ENCODE data around the gene PCYT2.

PCYT2 gene

DNA sequence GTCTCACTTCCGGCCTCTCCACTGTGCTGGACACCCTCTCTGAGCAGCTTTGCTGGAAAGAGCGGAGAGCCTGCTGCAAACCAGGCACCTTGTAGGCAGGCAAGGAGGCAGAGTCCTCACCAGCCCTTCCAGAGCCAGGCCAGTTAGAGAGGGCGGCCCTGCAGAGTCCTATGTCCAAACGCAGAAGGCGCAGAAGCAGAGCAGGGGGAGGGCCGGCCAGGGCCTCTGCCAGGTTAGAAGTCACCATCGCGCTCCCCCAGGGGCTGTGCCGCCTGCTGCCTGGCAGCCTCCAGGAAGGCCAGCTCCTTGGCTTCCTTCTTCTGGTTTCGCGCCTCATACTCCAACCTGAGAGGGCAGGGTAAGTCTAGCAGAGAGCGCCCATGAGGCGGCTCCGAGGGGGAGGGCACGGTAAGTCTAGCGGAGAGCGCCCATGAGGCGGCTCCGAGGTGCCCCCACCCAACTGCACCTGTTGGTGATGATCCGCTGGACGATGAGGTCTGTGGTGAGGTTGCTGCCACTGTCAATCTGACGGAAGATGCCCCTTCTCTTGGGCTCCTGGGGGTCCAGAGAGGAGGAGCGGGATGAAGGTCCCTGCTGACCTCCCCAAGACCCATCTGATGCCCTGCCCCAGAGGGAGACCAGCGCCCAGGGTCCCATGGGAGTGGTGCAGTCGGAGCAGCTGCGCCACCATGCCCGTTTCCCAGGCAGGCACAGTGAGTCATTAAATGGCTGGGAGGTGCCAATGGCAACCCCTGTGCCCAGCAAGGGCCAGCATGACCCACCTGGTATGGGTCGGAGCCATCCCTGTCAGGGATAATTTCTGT, 6.4 kb downstream of the PCYT2 start:
- TF ChIP-seq NFIC (IDR thresholded peaks at IDR 0.05) (no peak), TEAD4 (IDR thresholded peaks at IDR 0.05) (no peak), FOXM1 (IDR thresholded peaks at IDR 0.05; ENCODE audit: borderline replicate concordance, low read depth) (no peak), RAD21 (IDR thresholded peaks at IDR 0.05; ENCODE audit: low read depth) (no peak), ZBTB7A (IDR thresholded peaks at IDR 0.05; ENCODE audit: low read depth) (no peak), EGR1 (IDR thresholded peaks at IDR 0.05) (no peak), TAF1 (IDR thresholded peaks at IDR 0.05; ENCODE audit: low read depth) (no peak), TCF12 (IDR thresholded peaks at IDR 0.05; ENCODE audit: low read depth) (no peak), YY1 (IDR thresholded peaks at IDR 0.05; ENCODE audit: low read depth) (no peak), CREB1 (IDR thresholded peaks at IDR 0.05; ENCODE audit: low read depth) (no peak)
- TF ChIP-seq, protein P1, sequence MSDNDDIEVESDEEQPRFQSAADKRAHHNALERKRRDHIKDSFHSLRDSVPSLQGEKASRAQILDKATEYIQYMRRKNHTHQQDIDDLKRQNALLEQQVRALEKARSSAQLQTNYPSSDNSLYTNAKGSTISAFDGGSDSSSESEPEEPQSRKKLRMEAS (IDR thresholded peaks at IDR 0.05): no peak
- TF ChIP-seq, protein P2, sequence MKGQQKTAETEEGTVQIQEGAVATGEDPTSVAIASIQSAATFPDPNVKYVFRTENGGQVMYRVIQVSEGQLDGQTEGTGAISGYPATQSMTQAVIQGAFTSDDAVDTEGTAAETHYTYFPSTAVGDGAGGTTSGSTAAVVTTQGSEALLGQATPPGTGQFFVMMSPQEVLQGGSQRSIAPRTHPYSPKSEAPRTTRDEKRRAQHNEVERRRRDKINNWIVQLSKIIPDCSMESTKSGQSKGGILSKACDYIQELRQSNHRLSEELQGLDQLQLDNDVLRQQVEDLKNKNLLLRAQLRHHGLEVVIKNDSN (IDR thresholded peaks at IDR 0.05): no peak

DNA sequence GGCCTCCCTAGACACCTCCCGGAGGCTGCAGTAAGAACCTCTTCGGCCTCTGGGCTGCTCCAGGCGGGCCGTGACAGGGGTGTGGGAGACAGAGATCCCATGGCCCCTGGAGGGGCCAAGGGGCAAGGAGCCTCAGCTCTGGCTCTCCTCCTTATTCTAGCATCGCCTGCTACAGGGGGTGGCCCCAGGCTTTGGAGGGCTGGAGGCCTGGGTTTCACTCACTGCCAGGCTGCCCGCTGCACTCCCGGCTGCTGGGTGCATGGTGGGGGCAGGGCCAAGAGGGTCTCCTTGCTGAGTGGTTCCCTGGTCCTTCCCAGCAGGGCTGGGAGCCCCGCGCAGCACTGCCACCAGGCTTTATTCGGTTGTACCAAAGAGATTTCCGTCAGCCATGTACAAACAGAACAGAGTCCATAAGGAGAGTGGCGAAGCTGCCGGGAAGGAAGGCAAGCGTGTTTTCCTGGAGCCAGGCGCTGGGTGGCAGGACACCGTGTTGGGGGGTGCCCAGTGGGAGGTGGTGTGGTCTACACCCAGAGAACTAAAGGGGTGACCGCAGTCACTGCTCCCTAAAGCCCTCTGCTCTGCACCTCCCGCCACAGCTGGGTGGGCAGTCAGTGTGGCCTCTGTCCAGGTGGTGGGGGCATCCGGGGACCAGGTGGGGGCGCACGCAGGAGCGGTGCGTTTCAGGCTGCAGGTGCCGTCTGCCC, 7.2 kb downstream of the PCYT2 start:
- TF ChIP-seq ZBTB7A (IDR thresholded peaks at IDR 0.05; ENCODE audit: low read depth): no peak

DNA sequence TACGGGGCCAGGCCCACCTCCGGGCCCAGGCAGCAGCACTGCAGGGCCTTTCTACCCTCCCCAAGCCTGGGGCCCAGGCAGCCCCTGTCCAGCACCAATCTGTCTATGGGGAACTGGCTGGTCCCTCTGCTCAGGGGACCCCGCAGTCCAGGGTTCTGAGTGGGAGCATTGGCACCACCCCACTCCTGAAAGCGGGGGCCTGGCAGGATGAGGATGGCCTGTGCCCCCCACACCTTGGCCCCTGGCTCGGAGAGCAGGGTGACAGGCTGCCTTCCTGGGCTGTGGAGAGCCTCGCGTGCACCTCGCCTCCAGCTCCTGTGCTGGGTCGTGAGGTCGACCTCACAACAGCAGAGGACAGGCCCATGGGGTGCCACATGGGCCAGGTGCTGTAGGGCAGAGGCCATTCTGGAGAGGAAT, 7.8 kb downstream of the PCYT2 start:
- TF ChIP-seq RAD21 (IDR thresholded peaks at IDR 0.05; ENCODE audit: low read depth): no peak
- no peak for TF ChIP-seq CEBPB (IDR thresholded peaks at IDR 0.05)

DNA sequence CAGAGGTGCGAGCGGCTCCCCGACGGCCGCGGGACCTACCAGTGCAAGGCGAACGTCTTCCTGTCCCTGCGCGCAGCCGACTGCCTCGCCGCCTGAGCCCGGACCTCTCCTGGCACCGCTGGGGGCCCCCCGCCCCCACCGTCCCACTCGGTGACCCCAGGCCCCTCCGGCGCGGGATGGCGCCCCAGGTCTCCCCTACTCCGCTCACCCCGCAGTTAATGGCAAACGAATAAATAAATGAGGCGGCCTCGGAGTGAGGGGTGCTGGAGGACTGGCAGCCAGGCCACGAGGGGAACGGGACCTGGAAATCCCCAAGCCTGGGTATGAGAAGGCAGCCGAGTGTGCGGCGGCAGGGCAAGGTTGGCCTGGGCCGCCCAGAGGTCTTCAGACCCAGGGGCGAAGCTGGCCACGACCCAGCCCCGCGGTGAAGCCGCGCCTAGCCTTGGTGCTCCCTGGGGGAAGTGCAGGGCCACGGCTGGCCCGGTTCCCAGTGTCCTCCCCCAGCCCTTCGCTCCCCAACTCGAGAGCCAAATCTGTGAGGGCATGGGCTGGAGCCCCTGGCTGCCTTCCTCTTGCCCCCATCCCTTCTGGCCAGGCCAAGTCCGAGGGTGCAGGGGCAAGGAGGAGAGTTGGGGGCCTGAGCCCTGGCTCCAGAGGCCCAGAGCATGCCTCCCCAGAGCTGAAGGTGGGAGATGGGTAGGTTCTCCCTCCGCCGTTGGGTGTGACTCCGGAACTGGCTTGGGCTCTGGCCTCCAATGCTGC, 8.4 kb downstream of the PCYT2 start:
- TF ChIP-seq TEAD4 (IDR thresholded peaks at IDR 0.05) (no peak), NFIC (IDR thresholded peaks at IDR 0.05) (no peak), EGR1 (IDR thresholded peaks at IDR 0.05) (no peak), TCF12 (IDR thresholded peaks at IDR 0.05; ENCODE audit: low read depth) (no peak), YY1 (IDR thresholded peaks at IDR 0.05; ENCODE audit: low read depth) (no peak), RAD21 (IDR thresholded peaks at IDR 0.05; ENCODE audit: low read depth) (no peak), CREB1 (IDR thresholded peaks at IDR 0.05; ENCODE audit: low read depth) (no peak), ZBTB7A (IDR thresholded peaks at IDR 0.05; ENCODE audit: low read depth) (no peak), EP300 (IDR thresholded peaks at IDR 0.05; ENCODE audit: borderline replicate concordance) (no peak), FOXM1 (IDR thresholded peaks at IDR 0.05; ENCODE audit: borderline replicate concordance, low read depth) (no peak), TAF1 (IDR thresholded peaks at IDR 0.05; ENCODE audit: low read depth) (no peak)
- TF ChIP-seq, protein P2 (IDR thresholded peaks at IDR 0.05): no peak

DNA sequence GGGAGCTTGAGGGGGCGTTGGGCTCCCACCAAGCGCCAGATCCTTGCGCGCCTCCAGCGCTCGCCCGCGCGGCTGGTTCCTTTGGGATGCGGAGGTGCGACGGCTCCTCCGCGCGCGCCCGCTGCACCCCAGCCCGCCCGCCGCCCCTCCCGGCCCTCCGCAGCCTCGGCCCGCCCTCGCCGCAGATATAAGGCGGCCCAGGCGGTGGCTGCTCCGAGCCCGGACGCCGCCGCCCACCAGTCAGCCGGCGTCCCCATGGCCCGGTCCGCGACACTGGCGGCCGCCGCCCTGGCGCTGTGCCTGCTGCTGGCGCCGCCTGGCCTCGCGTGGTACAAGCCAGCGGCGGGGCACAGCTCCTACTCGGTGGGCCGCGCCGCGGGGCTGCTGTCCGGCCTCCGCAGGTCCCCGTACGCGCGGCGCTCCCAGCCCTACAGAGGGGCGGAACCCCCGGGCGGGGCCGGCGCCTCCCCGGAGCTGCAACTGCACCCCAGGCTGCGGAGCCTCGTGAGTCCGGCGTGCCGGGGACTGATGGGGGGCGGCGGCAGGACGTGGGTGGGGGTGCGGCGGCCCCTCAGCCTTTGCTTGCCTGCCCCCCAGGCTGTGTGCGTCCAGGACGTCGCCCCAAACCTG, 9.1 kb downstream of the PCYT2 start, which contains the start of gene NPB:
Gene NPB (plus strand): TSS at position 216 of the 630 bp plus-strand sequence. CDS start 40 bp downstream, at position 256.
- TF ChIP-seq TCF12 (IDR thresholded peaks at IDR 0.05; ENCODE audit: low read depth) (no peak), CREB1 (IDR thresholded peaks at IDR 0.05; ENCODE audit: low read depth) (no peak), TAF1 (IDR thresholded peaks at IDR 0.05; ENCODE audit: low read depth) (no peak), ZBTB7A (IDR thresholded peaks at IDR 0.05; ENCODE audit: low read depth) (no peak), EGR1 (IDR thresholded peaks at IDR 0.05) (no peak), NFIC (IDR thresholded peaks at IDR 0.05) (no peak), YY1 (IDR thresholded peaks at IDR 0.05; ENCODE audit: low read depth) (no peak), FOXM1 (IDR thresholded peaks at IDR 0.05; ENCODE audit: borderline replicate concordance, low read depth) (no peak), EP300 (IDR thresholded peaks at IDR 0.05; ENCODE audit: borderline replicate concordance) (no peak), CEBPB (IDR thresholded peaks at IDR 0.05) (no peak)
- TF ChIP-seq, protein P3, sequence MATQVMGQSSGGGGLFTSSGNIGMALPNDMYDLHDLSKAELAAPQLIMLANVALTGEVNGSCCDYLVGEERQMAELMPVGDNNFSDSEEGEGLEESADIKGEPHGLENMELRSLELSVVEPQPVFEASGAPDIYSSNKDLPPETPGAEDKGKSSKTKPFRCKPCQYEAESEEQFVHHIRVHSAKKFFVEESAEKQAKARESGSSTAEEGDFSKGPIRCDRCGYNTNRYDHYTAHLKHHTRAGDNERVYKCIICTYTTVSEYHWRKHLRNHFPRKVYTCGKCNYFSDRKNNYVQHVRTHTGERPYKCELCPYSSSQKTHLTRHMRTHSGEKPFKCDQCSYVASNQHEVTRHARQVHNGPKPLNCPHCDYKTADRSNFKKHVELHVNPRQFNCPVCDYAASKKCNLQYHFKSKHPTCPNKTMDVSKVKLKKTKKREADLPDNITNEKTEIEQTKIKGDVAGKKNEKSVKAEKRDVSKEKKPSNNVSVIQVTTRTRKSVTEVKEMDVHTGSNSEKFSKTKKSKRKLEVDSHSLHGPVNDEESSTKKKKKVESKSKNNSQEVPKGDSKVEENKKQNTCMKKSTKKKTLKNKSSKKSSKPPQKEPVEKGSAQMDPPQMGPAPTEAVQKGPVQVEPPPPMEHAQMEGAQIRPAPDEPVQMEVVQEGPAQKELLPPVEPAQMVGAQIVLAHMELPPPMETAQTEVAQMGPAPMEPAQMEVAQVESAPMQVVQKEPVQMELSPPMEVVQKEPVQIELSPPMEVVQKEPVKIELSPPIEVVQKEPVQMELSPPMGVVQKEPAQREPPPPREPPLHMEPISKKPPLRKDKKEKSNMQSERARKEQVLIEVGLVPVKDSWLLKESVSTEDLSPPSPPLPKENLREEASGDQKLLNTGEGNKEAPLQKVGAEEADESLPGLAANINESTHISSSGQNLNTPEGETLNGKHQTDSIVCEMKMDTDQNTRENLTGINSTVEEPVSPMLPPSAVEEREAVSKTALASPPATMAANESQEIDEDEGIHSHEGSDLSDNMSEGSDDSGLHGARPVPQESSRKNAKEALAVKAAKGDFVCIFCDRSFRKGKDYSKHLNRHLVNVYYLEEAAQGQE (IDR thresholded peaks at IDR 0.05; ENCODE audit: low read depth): no peak
- TF ChIP-seq, protein P1 (IDR thresholded peaks at IDR 0.05): no peak

DNA sequence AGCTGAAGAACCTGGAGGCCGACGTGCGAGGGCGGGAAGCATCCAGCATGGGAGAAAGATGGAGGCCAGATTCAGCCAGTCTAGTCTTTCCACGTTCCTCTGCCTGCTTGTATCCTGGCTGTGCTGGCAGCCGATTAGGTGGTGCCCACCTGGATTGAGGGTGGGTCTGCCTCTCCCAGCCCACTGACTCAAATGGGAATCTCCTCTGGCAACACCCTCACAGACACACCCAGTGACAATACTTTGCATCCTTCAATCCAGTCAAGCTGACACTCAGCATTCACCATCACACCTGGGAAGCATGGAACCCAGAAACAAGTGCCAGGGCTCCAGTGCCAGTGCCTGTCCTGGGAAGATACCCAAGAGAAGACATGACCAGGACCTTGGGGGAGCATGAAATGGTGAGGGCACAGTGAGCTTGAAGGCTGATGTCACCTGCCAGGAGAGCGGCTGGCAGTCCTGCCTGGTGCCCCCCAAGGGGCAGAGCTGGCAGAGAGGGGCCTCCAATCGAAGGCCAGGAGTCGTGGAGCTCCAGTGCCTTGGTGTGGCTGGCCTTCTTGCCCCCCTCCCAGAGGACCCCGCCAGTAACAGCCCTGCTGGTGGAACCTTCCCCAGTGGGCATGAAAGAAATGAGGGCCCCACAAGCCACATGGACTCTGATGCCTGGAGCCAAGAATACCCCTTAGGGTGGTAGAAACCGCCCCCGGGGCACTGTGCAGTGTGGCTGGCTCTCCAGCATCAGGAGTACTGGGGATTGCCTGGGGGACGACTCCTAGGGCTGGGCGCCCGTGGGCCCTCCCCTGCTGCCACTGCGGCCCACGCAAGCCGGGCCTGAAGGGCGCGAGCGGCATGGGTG, 9.8 kb downstream of the PCYT2 start:
- TF ChIP-seq YY1 (IDR thresholded peaks at IDR 0.05; ENCODE audit: low read depth): no peak
- TF ChIP-seq EP300 (IDR thresholded peaks at IDR 0.05; ENCODE audit: borderline replicate concordance): no peak
- no peak for TF ChIP-seq ZBTB7A (IDR thresholded peaks at IDR 0.05; ENCODE audit: low read depth)
- TF ChIP-seq TAF1 (IDR thresholded peaks at IDR 0.05; ENCODE audit: low read depth): no peak

Data from Ishikawa (cell line).